Neural progenitor cell (in vitro differentiated cells): ENCODE measurements around the gene SPOCK1. TPM values are rescaled to one million over a fixed set of nuclear protein-coding genes. Genes with fewer than 3 reads are reported as not detected.
"Not testable (repeated sequence)": the region's sequence is repeated elsewhere in the genome, so short reads cannot be mapped to it uniquely, and the experiment has no call there.

Experiments
- DNase-seq: peaks from one replicate; pipeline ENCODE4 v3.0.0-alpha.2; 2016; ENCODE audit warnings: low spot score
- H2AFZ ChIP-seq: fragments of 200-600 bp; sonication (generic); replicated peaks from 2 replicates; pipeline ENCODE4 v1.6.1; 2016; ENCODE audit warnings: antibody characterized with exemption
- H3F3A ChIP-seq: fragments of 200-600 bp; sonication (generic); 2 replicates; pipeline ENCODE4 v1.6.1; 2016; ENCODE audit warnings: antibody characterized with exemption, low read depth
- H3K27ac ChIP-seq: fragments of 200-600 bp; sonication (generic); 2 replicates; pipeline ENCODE4 v1.5.1; 2016; ENCODE audit warnings: mild to moderate bottlenecking
- H3K27me3 ChIP-seq: fragments of 200-600 bp; sonication (generic); 2 replicates; pipeline ENCODE4 v1.6.1; 2016; ENCODE audit warnings: mild to moderate bottlenecking, moderate library complexity
- H3K36me3 ChIP-seq: fragments of 200-600 bp; sonication (generic); 2 replicates; pipeline ENCODE4 v1.5.1; 2016
- H3K4me1 ChIP-seq: fragments of 200-600 bp; sonication (generic); 2 replicates; pipeline ENCODE4 v1.6.1; 2016; ENCODE audit warnings: mixed run types
- H3K4me2 ChIP-seq: fragments of 200-600 bp; sonication (generic); 2 replicates; pipeline ENCODE4 v1.6.1; 2016
- H3K4me3 ChIP-seq: fragments of 200-600 bp; sonication (generic); 2 replicates; pipeline ENCODE4 v1.5.1; 2016
- H3K79me2 ChIP-seq: fragments of 200-600 bp; sonication (generic); 2 replicates; pipeline ENCODE4 v1.6.1; 2016; ENCODE audit warnings: low read depth
- H3K9ac ChIP-seq: fragments of 200-600 bp; sonication (generic); 2 replicates; pipeline ENCODE4 v1.6.1; 2016
- H3K9me3 ChIP-seq: fragments of 200-600 bp; sonication (generic); 2 replicates; pipeline ENCODE4 v1.5.1; 2016; ENCODE audit warnings: low read depth
- H4K20me1 ChIP-seq: fragments of 200-600 bp; sonication (generic); 2 replicates; pipeline ENCODE4 v1.6.1; 2016; ENCODE audit warnings: low read depth
- H3K27ac Mint-ChIP-seq: 3 replicates; pipeline ENCODE4 v1.8.0; 2021; ENCODE audit warnings: mixed read lengths
- H3K27me3 Mint-ChIP-seq: 2 replicates; pipeline ENCODE4 v1.8.0; 2022; ENCODE audit warnings: low read depth, mild to moderate bottlenecking, inconsistent platforms, moderate library complexity, mixed read lengths; ENCODE audit not compliant: insufficient read depth
- H3K36me3 Mint-ChIP-seq: 3 replicates; pipeline ENCODE4 v1.8.0; 2021; ENCODE audit warnings: mixed read lengths
- H3K4me1 Mint-ChIP-seq: 3 replicates; pipeline ENCODE4 v1.8.0; 2021; ENCODE audit warnings: mixed read lengths
- H3K4me3 Mint-ChIP-seq: 3 replicates; pipeline ENCODE4 v1.8.0; 2021; ENCODE audit warnings: mild to moderate bottlenecking, moderate library complexity, mixed read lengths
- H3K9me3 Mint-ChIP-seq: 3 replicates; pipeline ENCODE4 v1.8.0; 2020; ENCODE audit warnings: mixed read lengths
- EZH2 ChIP-seq: fragments of 200-600 bp; sonication (generic); IDR thresholded peaks from 2 replicates; pipeline ENCODE4 v1.6.1; 2017; ENCODE audit warnings: antibody characterized with exemption, mild to moderate bottlenecking, moderate library complexity
- EZH2phosphoT487 ChIP-seq: fragments of 200-600 bp; sonication (generic); IDR thresholded peaks from 2 replicates; pipeline ENCODE4 v1.6.1; 2017; ENCODE audit warnings: antibody characterized with exemption
- total RNA-seq: library from RNA; depleted of rRNA; stranded (reverse); fragments of >200 nt; gene quantifications from 2 replicates; pipeline ENCODE4 v1.2.3, GENCODE V29; 2015; ENCODE audit warnings: low replicate concordance
- TF ChIP-seq, protein P1 (sequence below): fragments of 200-600 bp; sonication (generic); IDR thresholded peaks from 2 replicates; pipeline ENCODE4 v1.5.1; 2017; ENCODE audit warnings: antibody characterized with exemption, mild to moderate bottlenecking

SPOCK1 gene
- total RNA-seq, 1 donor from 2014 or later, result 6.9 TPM

GRCh38 chr5:137233726-137234125, 265.4 kb downstream of the SPOCK1 start:
- H3K9me3 ChIP-seq, result no peaks in the 10 kb centered on the region
- H3K27me3 ChIP-seq, result no peaks in the 10 kb centered on the region
- Mint-ChIP-seq H3K4me3 (no peak overlapping the region), H3K27ac (no peak overlapping the region), H3K27me3 (peaks cover 4% of the 10 kb centered on the region), H3K9me3 (no peaks in the 10 kb centered on the region), H3K4me1 (peaks cover 8% of the 10 kb centered on the region), H3K36me3 (no peaks in the 10 kb centered on the region)
- TF ChIP-seq, protein P1, sequence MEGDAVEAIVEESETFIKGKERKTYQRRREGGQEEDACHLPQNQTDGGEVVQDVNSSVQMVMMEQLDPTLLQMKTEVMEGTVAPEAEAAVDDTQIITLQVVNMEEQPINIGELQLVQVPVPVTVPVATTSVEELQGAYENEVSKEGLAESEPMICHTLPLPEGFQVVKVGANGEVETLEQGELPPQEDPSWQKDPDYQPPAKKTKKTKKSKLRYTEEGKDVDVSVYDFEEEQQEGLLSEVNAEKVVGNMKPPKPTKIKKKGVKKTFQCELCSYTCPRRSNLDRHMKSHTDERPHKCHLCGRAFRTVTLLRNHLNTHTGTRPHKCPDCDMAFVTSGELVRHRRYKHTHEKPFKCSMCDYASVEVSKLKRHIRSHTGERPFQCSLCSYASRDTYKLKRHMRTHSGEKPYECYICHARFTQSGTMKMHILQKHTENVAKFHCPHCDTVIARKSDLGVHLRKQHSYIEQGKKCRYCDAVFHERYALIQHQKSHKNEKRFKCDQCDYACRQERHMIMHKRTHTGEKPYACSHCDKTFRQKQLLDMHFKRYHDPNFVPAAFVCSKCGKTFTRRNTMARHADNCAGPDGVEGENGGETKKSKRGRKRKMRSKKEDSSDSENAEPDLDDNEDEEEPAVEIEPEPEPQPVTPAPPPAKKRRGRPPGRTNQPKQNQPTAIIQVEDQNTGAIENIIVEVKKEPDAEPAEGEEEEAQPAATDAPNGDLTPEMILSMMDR, result no peak
- no peak for TF ChIP-seq EZH2phosphoT487
- no peak for TF ChIP-seq EZH2
- no peaks in the 10 kb centered on the region for H3K36me3 ChIP-seq
- no peak overlapping the region for H3K4me3 ChIP-seq
- no peaks in the 10 kb centered on the region for H3K79me2 ChIP-seq
- peaks cover 11% of the 10 kb centered on the region for H3K4me1 ChIP-seq
- H2AFZ ChIP-seq, result no peak overlapping the region
- no peaks in the 10 kb centered on the region for H4K20me1 ChIP-seq
- no peak overlapping the region for H3K4me2 ChIP-seq
- no peak for DNase-seq
- H3K27ac ChIP-seq, result no peak overlapping the region
- H3F3A ChIP-seq, result no peaks in the 10 kb centered on the region
- no peak overlapping the region for H3K9ac ChIP-seq

DNA sequence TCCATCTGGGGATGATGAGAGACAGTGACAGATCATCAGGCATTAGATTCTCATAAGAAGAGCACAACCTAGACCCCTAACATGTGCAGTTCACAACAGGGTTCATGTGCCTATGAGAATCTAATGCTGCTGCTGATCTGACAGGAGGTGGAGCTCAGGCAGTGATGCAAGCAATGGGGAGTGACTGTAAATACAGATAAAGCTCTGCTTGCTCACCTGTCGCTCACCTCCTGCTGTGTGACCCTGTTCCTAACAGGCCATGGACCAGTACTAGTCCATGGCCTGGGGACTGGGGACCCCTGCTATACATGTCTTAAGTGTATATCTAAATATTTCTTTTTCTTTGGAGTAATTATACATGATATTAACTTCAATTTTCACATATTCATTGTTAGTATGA, 265.8 kb downstream of the SPOCK1 start:
- H3K4me3 Mint-ChIP-seq, result not testable (repeated sequence)

DNA sequence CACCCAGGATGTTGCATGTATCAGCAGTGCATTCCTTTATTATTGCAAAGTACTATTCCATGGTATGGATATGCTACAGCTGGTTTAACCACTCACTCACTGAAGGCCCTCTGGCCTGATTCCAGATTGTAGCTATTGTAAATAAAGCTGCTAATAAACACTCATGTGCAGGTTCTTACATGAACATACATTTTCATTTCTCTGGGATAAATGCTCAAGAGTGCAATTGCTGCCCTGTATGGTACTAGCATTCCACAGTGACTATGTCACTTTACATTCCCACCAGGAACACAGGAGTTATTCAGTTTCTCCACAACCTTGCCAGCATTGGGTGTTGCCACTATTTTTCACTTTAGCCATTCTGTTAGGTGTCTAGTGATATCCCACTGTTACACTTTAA, 267.6 kb downstream of the SPOCK1 start:
- no peaks in the 10 kb centered on the region for H3K4me1 ChIP-seq
- DNase-seq, result no peak
- H3K9me3 ChIP-seq, result no peaks in the 10 kb centered on the region
- H3F3A ChIP-seq, result no peaks in the 10 kb centered on the region
- H3K27ac Mint-ChIP-seq, result no peak overlapping the region
- no peaks in the 10 kb centered on the region for H3K79me2 ChIP-seq
- peaks cover 4% of the 10 kb centered on the region for H3K27me3 Mint-ChIP-seq
- no peaks in the 10 kb centered on the region for H3K4me1 Mint-ChIP-seq
- no peak for TF ChIP-seq EZH2
- TF ChIP-seq EZH2phosphoT487, result no peak
- TF ChIP-seq, protein P1, result no peak
- H3K36me3 ChIP-seq, result no peaks in the 10 kb centered on the region
- no peak overlapping the region for H3K4me2 ChIP-seq
- H3K27ac ChIP-seq, result no peak overlapping the region
- no peak overlapping the region for H3K4me3 Mint-ChIP-seq
- H4K20me1 ChIP-seq, result no peaks in the 10 kb centered on the region
- H3K27me3 ChIP-seq, result no peaks in the 10 kb centered on the region
- H3K9ac ChIP-seq, result no peak overlapping the region
- H2AFZ ChIP-seq, result no peak overlapping the region
- H3K4me3 ChIP-seq, result no peak overlapping the region
- no peaks in the 10 kb centered on the region for H3K36me3 Mint-ChIP-seq
- no peaks in the 10 kb centered on the region for H3K9me3 Mint-ChIP-seq

More for the DNA sequence above, 265.8 kb downstream of the SPOCK1 start:
- H3F3A ChIP-seq, H2AFZ ChIP-seq, H3K27ac Mint-ChIP-seq, H3K36me3 ChIP-seq, DNase-seq, H3K9me3 ChIP-seq, H3K9me3 Mint-ChIP-seq, H3K4me1 Mint-ChIP-seq, H3K27me3 ChIP-seq, H4K20me1 ChIP-seq, H3K9ac ChIP-seq, H3K79me2 ChIP-seq, H3K4me2 ChIP-seq, H3K4me3 ChIP-seq, H3K36me3 Mint-ChIP-seq, H3K27ac ChIP-seq, H3K27me3 Mint-ChIP-seq: not testable (repeated sequence)
- peaks cover 10% of the 10 kb centered on the region for H3K4me1 ChIP-seq

GRCh38 chr5:137228816-137229215, 270.3 kb downstream of the SPOCK1 start:
- H3K27ac Mint-ChIP-seq, result no peak overlapping the region
- H3K4me1 Mint-ChIP-seq, result no peaks in the 10 kb centered on the region
- Histone ChIP-seq H3K27me3 (no peaks in the 10 kb centered on the region), H2AFZ (no peak overlapping the region), H3K36me3 (no peaks in the 10 kb centered on the region), H3K27ac (no peak overlapping the region), H3K79me2 (no peaks in the 10 kb centered on the region), H4K20me1 (no peaks in the 10 kb centered on the region), H3K4me3 (no peak overlapping the region), H3K9ac (no peak overlapping the region), H3K4me2 (no peak overlapping the region), H3K9me3 (no peaks in the 10 kb centered on the region), H3K4me1 (no peaks in the 10 kb centered on the region), H3F3A (no peaks in the 10 kb centered on the region)
- no peaks in the 10 kb centered on the region for H3K9me3 Mint-ChIP-seq
- no peak overlapping the region for H3K4me3 Mint-ChIP-seq
- H3K27me3 Mint-ChIP-seq, result peaks cover 4% of the 10 kb centered on the region
- TF ChIP-seq, protein P1, result no peak
- no peak for TF ChIP-seq EZH2phosphoT487
- TF ChIP-seq EZH2, result no peak
- DNase-seq, result no peak
- no peaks in the 10 kb centered on the region for H3K36me3 Mint-ChIP-seq
